ENCODE data around the gene TUT4. TPM values are rescaled to one million over a fixed set of nuclear protein-coding genes. Genes with fewer than 3 reads are reported as not detected.

The TUT4 gene
- total and polyA plus RNA-seq, 2 donors (not counting 3 experiments of a cell fraction or from before 2014, with no cell fraction given): 24.7 to 41.2 TPM

- Histone ChIP-seq H3K4me2 (ENCODE audit: insufficient read depth, low read length) (no peak overlapping the region), H3K9me3 (replicated peaks; ENCODE audit: control insufficient read depth, insufficient read depth, low read length) (no peaks in the 10 kb centered on the region), H2AFZ (ENCODE audit: low read depth, low read length) (no peak overlapping the region), H3K27ac (ENCODE audit: insufficient read depth, low read depth, low read length) (no peak overlapping the region), H3K79me2 (ENCODE audit: control insufficient read depth, insufficient read depth, low read length) (peaks cover 49% of the 10 kb centered on the region), H3K4me1 (ENCODE audit: control insufficient read depth, extremely low read depth, insufficient read depth, low read length) (peaks cover 11% of the 10 kb centered on the region), H4K20me1 (replicated peaks; ENCODE audit: control insufficient read depth, extremely low read depth, insufficient read depth, low read length) (peaks cover 2% of the 10 kb centered on the region), H3K9ac (replicated peaks; ENCODE audit: extremely low read depth, insufficient read depth, low read length) (no peak overlapping the region), H3K4me3 (replicated peaks in 1 of 3; ENCODE audit: insufficient read depth in 1 of 3, low read depth in 1 of 3, low read length in 3 of 3) (no peak overlapping the region), H3K27me3 (ENCODE audit: control insufficient read depth in 2 of 2, insufficient read depth in 2 of 2, low read length in 2 of 2) (no peaks in the 10 kb centered on the region), H3K9me1 (replicated peaks; ENCODE audit: control insufficient read depth, extremely low read depth, insufficient read depth, low read length) (no peaks in the 10 kb centered on the region), H3K36me3 (ENCODE audit: control insufficient read depth in 2 of 2, extremely low read depth in 1 of 2, insufficient read depth in 2 of 2, low read length in 2 of 2) (no peaks in the 10 kb centered on the region)
- intact Hi-C loops (cut with micrococcal nuclease) (no loop called here), dilution Hi-C loops (cut with MboI; ENCODE audit: extremely low pct_ligation_motif_present, low sequenced_read_pairs) (no loop called here)
- FAIRE-seq (no peak), DNase-seq (ENCODE audit: low read depth, low spot score) (no peak)
- ChIA-PET POLR2A (no interaction called here), CTCF (no interaction called here)
- BruUV-seq (replicated peaks): no TSS peak
- TF ChIP-seq MYC (IDR thresholded peaks at IDR 0.05; ENCODE audit: low read depth, low read length): no peak
- no peak for TF ChIP-seq POLR2A (IDR thresholded peaks at IDR 0.05; ENCODE audit: low read depth, low read length)
- TF ChIP-seq EZH2 (IDR thresholded peaks at IDR 0.05; ENCODE audit: borderline replicate concordance, low read depth, low read length, severe bottlenecking): no peak
- TF ChIP-seq MAX (IDR thresholded peaks at IDR 0.05; ENCODE audit: insufficient read depth, insufficient read length): no peak
- TF ChIP-seq POLR2AphosphoS5 (IDR thresholded peaks at IDR 0.05; ENCODE audit: insufficient read depth, low read depth, low read length): no peak
- no peak for TF ChIP-seq GATA2 (IDR thresholded peaks at IDR 0.05; ENCODE audit: insufficient read depth, insufficient read length, low read depth, low read length)
- TF ChIP-seq, protein P1, sequence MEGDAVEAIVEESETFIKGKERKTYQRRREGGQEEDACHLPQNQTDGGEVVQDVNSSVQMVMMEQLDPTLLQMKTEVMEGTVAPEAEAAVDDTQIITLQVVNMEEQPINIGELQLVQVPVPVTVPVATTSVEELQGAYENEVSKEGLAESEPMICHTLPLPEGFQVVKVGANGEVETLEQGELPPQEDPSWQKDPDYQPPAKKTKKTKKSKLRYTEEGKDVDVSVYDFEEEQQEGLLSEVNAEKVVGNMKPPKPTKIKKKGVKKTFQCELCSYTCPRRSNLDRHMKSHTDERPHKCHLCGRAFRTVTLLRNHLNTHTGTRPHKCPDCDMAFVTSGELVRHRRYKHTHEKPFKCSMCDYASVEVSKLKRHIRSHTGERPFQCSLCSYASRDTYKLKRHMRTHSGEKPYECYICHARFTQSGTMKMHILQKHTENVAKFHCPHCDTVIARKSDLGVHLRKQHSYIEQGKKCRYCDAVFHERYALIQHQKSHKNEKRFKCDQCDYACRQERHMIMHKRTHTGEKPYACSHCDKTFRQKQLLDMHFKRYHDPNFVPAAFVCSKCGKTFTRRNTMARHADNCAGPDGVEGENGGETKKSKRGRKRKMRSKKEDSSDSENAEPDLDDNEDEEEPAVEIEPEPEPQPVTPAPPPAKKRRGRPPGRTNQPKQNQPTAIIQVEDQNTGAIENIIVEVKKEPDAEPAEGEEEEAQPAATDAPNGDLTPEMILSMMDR (IDR thresholded peaks at IDR 0.05; ENCODE audit: extremely low read depth in 1 of 2, insufficient read depth in 1 of 2, low read depth in 1 of 2, low read length in 2 of 2): no peak
- no peak for TF ChIP-seq JUN (IDR thresholded peaks at IDR 0.05; ENCODE audit: borderline replicate concordance, insufficient read depth, insufficient read length, low read depth)
- TF ChIP-seq FOS (IDR thresholded peaks at IDR 0.05; ENCODE audit: borderline replicate concordance, insufficient read depth, low read length): no peak
Observed at GRCh38 chr1:52549267-52549666, 3.6 kb downstream of the TUT4 start.

Measured in endothelial cell of umbilical vein (primary cell).